H4 (cell line): ENCODE data around the gene CEL. TPM values are rescaled to one million over a fixed set of nuclear protein-coding genes. Genes with fewer than 3 reads are reported as not detected.
"Not testable (repeated sequence)": the region's sequence is repeated elsewhere in the genome, so short reads cannot be mapped to it uniquely, and the experiment has no call there.

ENCODE experiments used
- DNase-seq: peaks from one replicate; pipeline ENCODE4 v3.0.0-alpha.2; 2015; ENCODE audit warnings: low spot score
- total RNA-seq: library from RNA; depleted of rRNA; stranded (reverse); fragments of >200 nt; shearing (Covaris generic); gene quantifications from 2 replicates; pipeline ENCODE4 v1.2.3, GENCODE V29; 2014

CEL gene
- total RNA-seq, 1 experiment from 2014 or later: 0.14 TPM

GRCh38 chr9:133086212-133086860 lies 24.6 kb downstream of the CEL start:
- not testable (repeated sequence) for DNase-seq

- DNase-seq: no peak
Observed at GRCh38 chr9:133086894-133087293, 25.1 kb downstream of the CEL start.

GRCh38 chr9:133087429-133088145 lies 25.8 kb downstream of the CEL start:
- no peak for DNase-seq

DNA sequence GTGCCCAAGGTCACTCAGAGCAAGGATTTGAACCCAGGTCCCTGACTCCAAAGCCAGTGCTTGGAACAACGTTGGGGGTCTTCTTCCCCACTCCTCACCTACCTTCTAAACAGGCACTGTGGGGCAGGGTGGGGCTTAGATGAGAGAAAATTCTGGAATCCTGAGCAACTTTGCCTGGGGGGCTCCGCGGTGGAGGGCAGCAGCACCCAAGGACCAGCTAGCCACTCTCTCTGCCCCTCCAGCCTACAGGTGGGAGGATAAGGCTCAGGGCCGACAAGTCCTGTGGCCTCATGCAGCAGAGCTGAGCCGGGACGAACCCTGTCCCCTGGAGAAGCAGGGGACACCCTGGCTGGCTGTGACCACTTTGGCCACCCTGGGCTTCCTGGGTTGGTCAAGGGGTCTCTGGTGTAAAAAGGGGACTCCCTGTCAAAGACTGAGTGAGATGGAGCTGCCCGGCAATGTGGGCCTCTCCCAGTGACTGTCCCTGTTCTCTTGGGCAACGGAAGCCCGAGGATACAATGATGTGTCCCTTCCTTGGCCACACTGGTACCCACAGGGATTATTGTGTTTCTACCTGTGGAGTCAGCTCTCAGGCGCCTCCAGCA lies 26.5 kb downstream of the CEL start:
- no peak for DNase-seq

GRCh38 chr9:133088756-133089155 lies 27.0 kb downstream of the CEL start:
- no peak for DNase-seq

- DNase-seq: no peak
Observed at GRCh38 chr9:133089271-133089671, 27.5 kb downstream of the CEL start.

DNA sequence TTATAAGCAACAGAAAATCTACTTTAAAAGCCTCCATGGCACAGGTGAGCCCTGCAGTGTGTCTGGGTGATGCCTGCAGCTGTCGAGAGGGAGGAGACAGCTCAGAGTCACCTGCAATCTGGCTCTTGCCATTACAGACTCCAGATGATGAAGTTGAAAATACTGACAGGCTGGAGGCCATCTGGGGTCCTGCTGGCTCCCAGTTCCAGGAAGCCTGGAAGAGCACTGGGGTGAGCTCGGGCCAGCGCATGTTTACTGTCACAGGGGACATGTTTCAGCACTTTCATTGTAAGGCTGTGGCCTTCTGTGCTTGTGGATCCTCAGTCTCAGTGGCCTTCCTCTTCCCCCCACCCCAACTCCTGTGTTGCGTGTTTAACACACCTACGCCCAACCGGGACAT lies 28.4 kb downstream of the CEL start:
- DNase-seq: no peak

- DNase-seq: no peak
Observed at GRCh38 chr9:133090752-133091385, 29.1 kb downstream of the CEL start.

DNA sequence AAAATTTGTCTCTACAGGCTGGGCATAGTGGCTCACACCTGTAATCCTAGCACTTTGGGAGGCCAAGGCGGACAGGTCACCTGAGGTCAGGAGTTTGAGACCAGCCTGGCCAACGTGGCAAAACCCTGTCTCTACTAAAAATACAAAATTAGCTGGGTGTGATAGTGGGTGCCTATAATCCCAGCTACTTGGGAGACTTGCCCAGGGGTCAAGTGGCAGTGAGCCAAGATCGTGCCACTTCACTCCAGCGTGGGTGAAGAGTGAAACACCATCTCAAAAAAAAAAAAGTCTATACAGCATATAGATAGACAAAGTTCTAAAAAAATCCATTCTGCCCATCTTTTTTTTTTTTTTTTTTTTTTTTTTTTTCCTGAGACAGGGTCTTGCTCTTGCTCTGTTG lies 32.6 kb downstream of the CEL start:
- DNase-seq: not testable (repeated sequence)

DNA sequence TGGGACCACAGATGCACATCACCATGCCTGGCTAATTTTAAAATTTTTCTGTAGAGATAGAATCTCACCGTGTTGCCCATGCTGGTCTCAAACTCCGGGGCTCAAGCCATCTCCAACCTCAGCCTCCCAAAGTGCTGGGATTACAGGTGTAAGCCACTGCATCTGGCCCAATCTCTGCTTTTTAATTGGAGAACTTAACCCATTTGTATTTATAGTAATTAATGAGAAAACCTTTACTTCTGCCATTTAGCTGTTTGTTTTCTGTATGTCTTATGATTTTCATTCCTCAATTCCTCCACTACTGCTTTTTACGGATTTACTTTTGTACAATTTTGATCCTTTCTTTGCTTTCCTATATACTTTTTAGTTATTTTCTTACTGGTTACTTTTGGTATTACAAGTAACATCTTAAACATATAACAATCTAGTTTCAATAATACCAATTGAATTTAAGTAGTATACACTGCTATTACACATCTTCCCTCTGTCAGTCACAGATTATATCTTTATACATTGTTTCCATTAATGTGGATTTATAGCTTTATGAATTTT lies 33.1 kb downstream of the CEL start:
- DNase-seq: no peak

- DNase-seq: no peak
Observed at GRCh38 chr9:133098104-133098754, 36.4 kb downstream of the CEL start.

GRCh38 chr9:133098871-133099270 lies 37.1 kb downstream of the CEL start:
- DNase-seq: no peak

DNA sequence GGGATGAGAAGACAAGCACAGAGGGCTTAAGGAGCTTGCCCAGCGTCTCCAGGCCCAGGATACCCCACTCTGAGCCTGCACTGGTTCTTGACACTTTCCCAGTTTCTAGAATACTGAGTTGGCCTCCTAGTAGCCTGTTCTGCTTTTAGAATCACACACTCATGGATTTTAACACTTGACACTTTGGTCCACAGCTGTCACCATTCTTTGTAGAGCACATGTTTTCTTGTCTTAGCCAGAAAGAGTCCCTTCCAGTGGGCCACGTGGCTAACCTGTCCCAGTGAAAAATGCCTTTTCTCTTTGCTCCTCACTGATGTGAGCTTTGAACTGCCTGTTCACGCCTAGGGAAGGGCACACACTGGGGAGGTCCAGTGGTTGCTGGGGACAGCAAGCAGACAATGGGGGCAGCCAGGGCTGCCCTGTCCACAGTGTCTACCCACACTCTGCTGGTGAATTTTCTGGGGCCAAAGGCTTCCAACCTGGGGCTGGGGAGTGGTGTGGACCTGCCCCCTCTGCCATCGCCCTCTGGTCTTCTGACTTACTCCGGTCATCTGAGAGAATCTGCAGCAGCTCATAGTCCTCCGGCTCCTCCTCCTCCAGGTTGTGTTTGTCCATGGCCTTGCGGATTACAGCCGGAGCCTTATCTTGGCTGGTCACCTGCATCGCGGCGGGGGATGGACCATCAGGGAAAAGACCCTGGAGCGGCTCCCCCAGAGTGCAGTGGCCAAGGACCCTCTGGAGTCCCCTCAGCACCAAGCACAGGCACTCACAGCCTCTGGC lies 38.1 kb downstream of the CEL start:
- no peak for DNase-seq

GRCh38 chr9:133100506-133101355 lies 39.0 kb downstream of the CEL start:
- no peak for DNase-seq

- DNase-seq: no peak
Observed at GRCh38 chr9:133101356-133102189, 39.8 kb downstream of the CEL start.

DNA sequence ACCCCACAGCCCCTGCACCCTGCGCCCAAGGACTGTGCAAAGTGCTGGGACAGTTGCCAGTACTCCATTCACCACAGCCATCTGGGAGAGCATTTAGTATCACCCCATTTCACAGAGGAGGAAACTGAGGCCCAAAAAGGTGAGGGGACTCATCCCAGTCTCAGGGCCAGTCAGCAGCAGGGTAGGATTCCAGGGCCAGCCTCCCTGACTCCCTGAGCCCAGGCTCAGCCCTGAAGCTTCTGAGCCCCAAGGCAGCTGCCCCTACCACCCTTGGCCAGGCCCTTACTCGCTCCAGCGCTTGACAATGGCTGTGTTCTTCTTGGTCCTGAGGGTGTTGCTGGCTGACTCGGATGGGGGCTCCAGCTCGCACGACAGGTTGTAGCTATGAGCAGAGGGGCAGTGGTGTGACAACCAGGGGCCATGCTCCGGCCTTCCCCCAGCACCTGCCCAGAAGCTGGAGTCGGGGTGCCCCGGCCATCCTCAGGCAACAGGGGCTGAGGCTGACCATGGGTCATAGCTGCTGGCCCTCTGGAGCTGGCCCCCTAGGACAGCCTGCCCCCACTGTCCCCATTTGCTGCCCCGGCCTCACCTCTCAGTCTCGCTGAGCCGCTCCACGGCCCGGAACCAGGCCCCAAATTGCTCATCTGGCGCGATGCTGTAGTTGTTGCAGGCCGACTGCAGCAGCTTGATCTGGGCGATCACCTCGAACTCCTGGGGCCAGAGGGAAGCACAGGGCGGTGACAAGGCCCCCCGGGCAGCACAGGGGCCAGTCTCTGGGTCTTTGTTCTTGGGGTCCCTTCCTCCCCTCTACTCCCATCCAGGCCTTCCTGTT lies 40.6 kb downstream of the CEL start:
- DNase-seq: no peak

GRCh38 chr9:133103183-133103986 lies 41.6 kb downstream of the CEL start:
- DNase-seq: no peak
